ENCODE data around the gene TPRN. TPM values are rescaled to one million over a fixed set of nuclear protein-coding genes. Genes with fewer than 3 reads are reported as not detected.

The TPRN gene
- polyA plus RNA-seq (2013), result 4.6 TPM

- DNase-seq, result peak; percentile 98 to 99 (median 99)
- Histone ChIP-seq H3K4me1 (ENCODE audit: control extremely low read depth in 1 of 4, control insufficient read depth in 4 of 4, insufficient read depth in 4 of 4, low read length in 3 of 4) (peaks cover 4 to 54% (median 33%) of the 10 kb centered on the region in 4 experiments), H3K27ac (ENCODE audit: insufficient read depth in 1 of 2, low read depth in 1 of 2, low read length in 2 of 2, poor library complexity in 1 of 2, severe bottlenecking in 2 of 2) (peak within 1 kb of the TSS in 1 of 2 experiments; percentile 71), H3K4me3 (ENCODE audit: control insufficient read depth in 1 of 7, extremely low read depth in 1 of 7, insufficient read depth in 4 of 7, low read depth in 2 of 7, low read length in 6 of 7) (peak within 1 kb of the TSS; percentile 69 to 92 (median 89)), H3K36me3 (ENCODE audit: control insufficient read depth in 4 of 4, insufficient read depth in 4 of 4, low read length in 3 of 4) (no peaks in the 10 kb centered on the region), H3K27me3 (replicated peaks in 2 of 5; ENCODE audit: control insufficient read depth in 4 of 5, insufficient read depth in 5 of 5, low read length in 4 of 5) (peaks cover 0 to 9% (median 0%) of the 10 kb centered on the region in 5 experiments), H3K9me3 (ENCODE audit: control extremely low read depth in 1 of 5, control insufficient read depth in 4 of 5, insufficient read depth in 2 of 5, low read depth in 1 of 5, low read length in 4 of 5) (no peaks in the 10 kb centered on the region)
- CTCF ChIA-PET, result interaction anchor here (2.5 to 2.6 kb wide), 2 partner anchors 11 to 13 kb away, joined by 5 to 14 read pairs; no protein-coding TSS in a partner anchor
- POLR2A ChIA-PET, result interaction anchor here (0.6 to 1.1 kb wide), 5 partner anchors 11 to 496 kb away, joined by 3 to 6 read pairs (median 4); partner anchors contain the start of gene ARRDC1
- WGBS (ENCODE audit: insufficient coverage), result 0% methylated on average over 101 of the region's 118 CpGs
These were observed at the start of gene TPRN for GRCh38 chr9:137200311-137201204. TPRN (minus strand) TSS chr9:137200741; CDS start chr9:137200711, 30 bp downstream.

GRCh38 chr9:137247916-137248175 is 47.3 kb upstream of the TPRN start:
- no peak for DNase-seq
- H3K4me1 ChIP-seq (ENCODE audit: control extremely low read depth in 1 of 4, control insufficient read depth in 4 of 4, insufficient read depth in 4 of 4, low read length in 3 of 4), result peaks cover 0 to 17% (median 8%) of the 10 kb centered on the region in 4 experiments
- H3K27ac ChIP-seq (ENCODE audit: insufficient read depth in 1 of 2, low read depth in 1 of 2, low read length in 2 of 2, poor library complexity in 1 of 2, severe bottlenecking in 2 of 2), result no peak overlapping the region
- WGBS (ENCODE audit: insufficient coverage), result no CpG with 5 or more reads among the region's 6 CpGs
- CTCF ChIA-PET, result interaction anchor here (0.8 to 1.3 kb wide), 2 partner anchors 11 to 59 kb away, joined by 3 to 5 read pairs; no protein-coding TSS in a partner anchor
- POLR2A ChIA-PET, result interaction anchor here (0.7 kb wide), 1 partner anchor 25 kb away, joined by 3 read pairs; no protein-coding TSS in a partner anchor
- H3K36me3 ChIP-seq (ENCODE audit: control insufficient read depth in 4 of 4, insufficient read depth in 4 of 4, low read length in 3 of 4), result peaks cover 0 to 13% (median 6%) of the 10 kb centered on the region in 4 experiments
- H3K4me3 ChIP-seq (ENCODE audit: control insufficient read depth in 1 of 7, extremely low read depth in 1 of 7, insufficient read depth in 4 of 7, low read depth in 2 of 7, low read length in 6 of 7), result no peak overlapping the region
- H3K27me3 ChIP-seq (replicated peaks in 2 of 5; ENCODE audit: control insufficient read depth in 4 of 5, insufficient read depth in 5 of 5, low read length in 4 of 5), result no peaks in the 10 kb centered on the region
- no peaks in the 10 kb centered on the region for H3K9me3 ChIP-seq (ENCODE audit: control extremely low read depth in 1 of 5, control insufficient read depth in 4 of 5, insufficient read depth in 2 of 5, low read depth in 1 of 5, low read length in 4 of 5)

- Histone ChIP-seq H3K4me1 (ENCODE audit: control extremely low read depth in 1 of 4, control insufficient read depth in 4 of 4, insufficient read depth in 4 of 4, low read length in 3 of 4) (peaks cover under 1 to 22% (median 12%) of the 10 kb centered on the region in 4 experiments), H3K9me3 (ENCODE audit: control extremely low read depth in 1 of 5, control insufficient read depth in 4 of 5, insufficient read depth in 2 of 5, low read depth in 1 of 5, low read length in 4 of 5) (no peaks in the 10 kb centered on the region), H3K27me3 (replicated peaks in 2 of 5; ENCODE audit: control insufficient read depth in 4 of 5, insufficient read depth in 5 of 5, low read length in 4 of 5) (no peaks in the 10 kb centered on the region), H3K4me3 (ENCODE audit: control insufficient read depth in 1 of 7, extremely low read depth in 1 of 7, insufficient read depth in 4 of 7, low read depth in 2 of 7, low read length in 6 of 7) (no peak overlapping the region), H3K36me3 (ENCODE audit: control insufficient read depth in 4 of 4, insufficient read depth in 4 of 4, low read length in 3 of 4) (peaks cover 0 to 18% (median 12%) of the 10 kb centered on the region in 4 experiments), H3K27ac (ENCODE audit: insufficient read depth in 1 of 2, low read depth in 1 of 2, low read length in 2 of 2, poor library complexity in 1 of 2, severe bottlenecking in 2 of 2) (no peak overlapping the region)
- ChIA-PET POLR2A (interaction anchor here (0.6 kb wide), 1 partner anchor 14 kb away, joined by 4 read pairs; no protein-coding TSS in a partner anchor), CTCF (interaction anchor here (0.5 to 1.3 kb wide), 3 partner anchors 10 to 58 kb away, joined by 3 to 5 read pairs (median 3); no protein-coding TSS in a partner anchor)
- 95% methylated on average over 18 of the region's 20 CpGs for WGBS (ENCODE audit: insufficient coverage)
- DNase-seq, result no peak
These were observed 46.8 kb upstream of the TPRN start for GRCh38 chr9:137247135-137247915.

- no peak overlapping the region for H3K27ac ChIP-seq (ENCODE audit: insufficient read depth in 1 of 2, low read depth in 1 of 2, low read length in 2 of 2, poor library complexity in 1 of 2, severe bottlenecking in 2 of 2)
- peaks cover 0 to 24% (median 17%) of the 10 kb centered on the region in 4 experiments for H3K36me3 ChIP-seq (ENCODE audit: control insufficient read depth in 4 of 4, insufficient read depth in 4 of 4, low read length in 3 of 4)
- H3K27me3 ChIP-seq (replicated peaks in 2 of 5; ENCODE audit: control insufficient read depth in 4 of 5, insufficient read depth in 5 of 5, low read length in 4 of 5), result no peaks in the 10 kb centered on the region
- H3K4me3 ChIP-seq (ENCODE audit: control insufficient read depth in 1 of 7, extremely low read depth in 1 of 7, insufficient read depth in 4 of 7, low read depth in 2 of 7, low read length in 6 of 7), result no peak overlapping the region
- H3K4me1 ChIP-seq (ENCODE audit: control extremely low read depth in 1 of 4, control insufficient read depth in 4 of 4, insufficient read depth in 4 of 4, low read length in 3 of 4), result peaks cover 3 to 27% (median 19%) of the 10 kb centered on the region in 4 experiments
- POLR2A ChIA-PET, result interaction anchor here (1.6 kb wide), 1 partner anchor 8 kb away, joined by 8 read pairs; the partner anchor contains the start of gene NELFB
- no peaks in the 10 kb centered on the region for H3K9me3 ChIP-seq (ENCODE audit: control extremely low read depth in 1 of 5, control insufficient read depth in 4 of 5, insufficient read depth in 2 of 5, low read depth in 1 of 5, low read length in 4 of 5)
- 98% methylated on average over 23 of the region's 25 CpGs for WGBS (ENCODE audit: insufficient coverage)
- CTCF ChIA-PET, result interaction anchor here (2.4 kb wide), 1 partner anchor 8 kb away, joined by 10 read pairs; no protein-coding TSS in a partner anchor
- no peak for DNase-seq
These were observed 45.2 kb upstream of the TPRN start for GRCh38 chr9:137245450-137246421.

GRCh38 chr9:137244486-137245449 is 44.2 kb upstream of the TPRN start:
- no peak for DNase-seq
- POLR2A ChIA-PET, result interaction anchor here (1.6 kb wide), 1 partner anchor 9 kb away, joined by 8 read pairs; the partner anchor contains the start of gene NELFB
- WGBS (ENCODE audit: insufficient coverage), result 92% methylated on average over 33 of the region's 36 CpGs
- H3K36me3 ChIP-seq (ENCODE audit: control insufficient read depth in 4 of 4, insufficient read depth in 4 of 4, low read length in 3 of 4), result peaks cover 0 to 24% (median 17%) of the 10 kb centered on the region in 4 experiments
- no peak overlapping the region for H3K4me3 ChIP-seq (ENCODE audit: control insufficient read depth in 1 of 7, extremely low read depth in 1 of 7, insufficient read depth in 4 of 7, low read depth in 2 of 7, low read length in 6 of 7)
- peaks cover 3 to 28% (median 26%) of the 10 kb centered on the region in 4 experiments for H3K4me1 ChIP-seq (ENCODE audit: control extremely low read depth in 1 of 4, control insufficient read depth in 4 of 4, insufficient read depth in 4 of 4, low read length in 3 of 4)
- no peaks in the 10 kb centered on the region for H3K9me3 ChIP-seq (ENCODE audit: control extremely low read depth in 1 of 5, control insufficient read depth in 4 of 5, insufficient read depth in 2 of 5, low read depth in 1 of 5, low read length in 4 of 5)
- no peak overlapping the region for H3K27ac ChIP-seq (ENCODE audit: insufficient read depth in 1 of 2, low read depth in 1 of 2, low read length in 2 of 2, poor library complexity in 1 of 2, severe bottlenecking in 2 of 2)
- no peaks in the 10 kb centered on the region for H3K27me3 ChIP-seq (replicated peaks in 2 of 5; ENCODE audit: control insufficient read depth in 4 of 5, insufficient read depth in 5 of 5, low read length in 4 of 5)
- CTCF ChIA-PET, result interaction anchor here (0.6 to 2.4 kb wide), 3 partner anchors 9 to 220 kb away, joined by 3 to 10 read pairs (median 3); no protein-coding TSS in a partner anchor

Data from common myeloid progenitor, CD34-positive (primary cell).